ENCODE results near the gene SFMBT1.

Gene SFMBT1

GRCh38 chr3:52857133-52857532 is 188.7 kb downstream of the SFMBT1 start:
- Histone ChIP-seq H3K79me2 (ENCODE audit: insufficient read depth, low read length) (no peaks in the 10 kb centered on the region), H3K27me3 (ENCODE audit: insufficient read depth, low read length) (no peaks in the 10 kb centered on the region), H3K9ac (ENCODE audit: low read length) (no peak overlapping the region), H3K4me2 (ENCODE audit: low read length) (no peak overlapping the region), H3K9me3 (ENCODE audit: low read length) (no peaks in the 10 kb centered on the region), H3K27ac (ENCODE audit: low read depth, low read length, poor library complexity, severe bottlenecking) (no peak overlapping the region), H2AFZ (ENCODE audit: low read length) (no peak overlapping the region), H3K9me2 (ENCODE audit: low read depth, low read length) (no peaks in the 10 kb centered on the region), H3K36me3 (ENCODE audit: insufficient read depth, low read length) (peaks cover 10% of the 10 kb centered on the region; the same call in 1 of the 2 replicates), H3F3A (ENCODE audit: insufficient read depth, low read length) (no peaks in the 10 kb centered on the region), H3K4me1 (ENCODE audit: insufficient read depth, low read length, severe bottlenecking) (no peaks in the 10 kb centered on the region), H3K4me3 (ENCODE audit: low read depth, low read length, poor library complexity, severe bottlenecking) (no peak overlapping the region), H4K20me1 (ENCODE audit: insufficient read depth, low read length) (no peaks in the 10 kb centered on the region)
- no peak for TF ChIP-seq EZH2 (IDR thresholded peaks at IDR 0.05; ENCODE audit: borderline replicate concordance, low read length)
- TF ChIP-seq CTCF (IDR thresholded peaks at IDR 0.05; ENCODE audit: low read length) = no peak

GRCh38 chr3:52856666-52857065 is 189.2 kb downstream of the SFMBT1 start:
- no peak overlapping the region for H3K4me3 ChIP-seq (ENCODE audit: low read depth, low read length, poor library complexity, severe bottlenecking)
- no peaks in the 10 kb centered on the region for H3K9me2 ChIP-seq (ENCODE audit: low read depth, low read length)

GRCh38 chr3:52854013-52854412 is 191.9 kb downstream of the SFMBT1 start:
- no peak overlapping the region for H2AFZ ChIP-seq (ENCODE audit: low read length)
- no peak overlapping the region for H3K27ac ChIP-seq (ENCODE audit: low read depth, low read length, poor library complexity, severe bottlenecking)
- H3K79me2 ChIP-seq (ENCODE audit: insufficient read depth, low read length) = no peaks in the 10 kb centered on the region
- no peaks in the 10 kb centered on the region for H3K9me3 ChIP-seq (ENCODE audit: low read length)
- no peaks in the 10 kb centered on the region for H3K4me1 ChIP-seq (ENCODE audit: insufficient read depth, low read length, severe bottlenecking)
- H3K9ac ChIP-seq (ENCODE audit: low read length) = no peak overlapping the region
- no peak overlapping the region for H3K4me3 ChIP-seq (ENCODE audit: low read depth, low read length, poor library complexity, severe bottlenecking)
- H3K27me3 ChIP-seq (ENCODE audit: insufficient read depth, low read length) = no peaks in the 10 kb centered on the region
- no peak overlapping the region for H3K4me2 ChIP-seq (ENCODE audit: low read length)
- H4K20me1 ChIP-seq (ENCODE audit: insufficient read depth, low read length) = no peaks in the 10 kb centered on the region
- TF ChIP-seq CTCF (IDR thresholded peaks at IDR 0.05; ENCODE audit: low read length) (no peak), EZH2 (IDR thresholded peaks at IDR 0.05; ENCODE audit: borderline replicate concordance, low read length) (no peak)
- H3K36me3 ChIP-seq (ENCODE audit: insufficient read depth, low read length) = peaks cover 22% of the 10 kb centered on the region; the same call in 1 of the 2 replicates
- no peaks in the 10 kb centered on the region for H3F3A ChIP-seq (ENCODE audit: insufficient read depth, low read length)
- no peaks in the 10 kb centered on the region for H3K9me2 ChIP-seq (ENCODE audit: low read depth, low read length)

More at GRCh38 chr3:52856666-52857065, 189.2 kb downstream of the SFMBT1 start:
- Histone ChIP-seq H3K27me3 (ENCODE audit: insufficient read depth, low read length) (no peaks in the 10 kb centered on the region), H4K20me1 (ENCODE audit: insufficient read depth, low read length) (no peaks in the 10 kb centered on the region), H3K4me1 (ENCODE audit: insufficient read depth, low read length, severe bottlenecking) (no peaks in the 10 kb centered on the region), H3K79me2 (ENCODE audit: insufficient read depth, low read length) (no peaks in the 10 kb centered on the region), H3K9me3 (ENCODE audit: low read length) (no peaks in the 10 kb centered on the region), H3K4me2 (ENCODE audit: low read length) (no peak overlapping the region), H2AFZ (ENCODE audit: low read length) (no peak overlapping the region), H3K27ac (ENCODE audit: low read depth, low read length, poor library complexity, severe bottlenecking) (no peak overlapping the region), H3K9ac (ENCODE audit: low read length) (no peak overlapping the region), H3K36me3 (ENCODE audit: insufficient read depth, low read length) (peaks cover 15% of the 10 kb centered on the region; the same call in 1 of the 2 replicates), H3F3A (ENCODE audit: insufficient read depth, low read length) (no peaks in the 10 kb centered on the region)
- TF ChIP-seq EZH2 (IDR thresholded peaks at IDR 0.05; ENCODE audit: borderline replicate concordance, low read length) (no peak), CTCF (IDR thresholded peaks at IDR 0.05; ENCODE audit: low read length) (no peak)
